HepG2 (cell line): ENCODE measurements around the gene SARS2. TPM values are rescaled to one million over a fixed set of nuclear protein-coding genes. Genes with fewer than 3 reads are reported as not detected.

Experiments used
- ATAC-seq: fragments of 200-7000 bp; cut with Tn5 transposase; 3 replicates; pipeline ENCODE4 v1.9.1; 2020; ENCODE audit warnings: mild to moderate bottlenecking, moderate library complexity
- BruUV-seq: library from RNA; stranded (reverse); fragments of 400-500 nt; replicated peaks from 2 replicates; lab custom pipeline; 2021; lab: Mats Ljungman, UMichigan
- CTCF ChIA-PET: fragments of 300-600 bp; formaldehyde crosslinking; extraction: SDS; loops from one replicate; lab custom pipeline; 2021; ENCODE audit warnings: low total read pairs, inconsistent platforms, low intra/inter-chr PET ratio; lab: Yijun Ruan, JAX
- POLR2A ChIA-PET: fragments of 350-600 bp; sonication (Branson Sonifier 250); formaldehyde crosslinking; loops from one replicate; lab custom pipeline; 2020; ENCODE audit warnings: antibody characterized with exemption, inconsistent platforms; lab: Yijun Ruan, JAX
- DNase-seq: peaks from one replicate; pipeline ENCODE4 v3.0.0-alpha.2; 2015; ENCODE audit warnings: low spot score
- FAIRE-seq: peaks from 3 replicates; lab custom pipeline; 2011; peaks lifted over from hg19 to GRCh38; lab: Jason Lieb, UNC
- H2AFZ ChIP-seq: one replicate; pipeline ENCODE4 v1.6.1; 2011; ENCODE audit warnings: low read length, inconsistent platforms
- H3K27ac ChIP-seq: fragments of 300-600 bp; 3 replicates; pipeline ENCODE4 v1.8.0; 2011; ENCODE audit warnings: mixed run types, mild to moderate bottlenecking, mixed read lengths, low read length, inconsistent platforms; ENCODE audit not compliant: insufficient read depth; ENCODE audit errors: extremely low read length
- H3K27me3 ChIP-seq, 2 experiments: fragments of 200-600 bp in 1 of 2; 2 replicates in 1 of 2; 3 replicates in 1 of 2; pipeline versions ENCODE4 v1.6.0 to v1.8.0; 2011; ENCODE audit warnings: low read length in 2 of 2, mild to moderate bottlenecking in 2 of 2, moderate library complexity in 2 of 2, inconsistent platforms in 1 of 2; ENCODE audit not compliant: insufficient read depth in 2 of 2, control insufficient read depth in 1 of 2
- H3K36me3 ChIP-seq, 2 experiments: fragments of 200-600 bp in 1 of 2; replicated peaks in 1 of 2; 2 replicates in 1 of 2; 3 replicates in 1 of 2; pipeline versions ENCODE4 v1.5.1 to v1.8.0; 2011; ENCODE audit warnings: low read length in 2 of 2, inconsistent platforms in 1 of 2; ENCODE audit not compliant: insufficient read depth in 2 of 2, control insufficient read depth in 1 of 2
- H3K4me1 ChIP-seq: 2 replicates; pipeline ENCODE4 v1.5.1; 2012; ENCODE audit warnings: low read length, inconsistent platforms; ENCODE audit not compliant: insufficient read depth
- H3K4me2 ChIP-seq: 2 replicates; pipeline ENCODE4 v1.6.0; 2011; ENCODE audit warnings: low read depth, low read length, inconsistent platforms
- H3K4me3 ChIP-seq, 3 experiments: fragments of 200-600 bp in 1 of 3; sonication (generic), shearing (Covaris generic) in 1 of 3; replicated peaks in 1 of 3; 2 replicates each; pipeline ENCODE4 v1.5.1; 2011 to 2016; ENCODE audit warnings: low read length in 3 of 3, inconsistent platforms in 2 of 3, low read depth in 2 of 3, mild to moderate bottlenecking in 2 of 3, control low read depth in 1 of 3, mixed read lengths in 1 of 3; ENCODE audit not compliant: insufficient read depth in 1 of 3
- H3K79me2 ChIP-seq: one replicate; pipeline ENCODE4 v1.6.1; 2011; ENCODE audit warnings: low read length, inconsistent platforms; ENCODE audit not compliant: insufficient read depth
- H3K9ac ChIP-seq: 2 replicates; pipeline ENCODE4 v1.6.0; 2011; ENCODE audit warnings: mild to moderate bottlenecking, low read depth, low read length, inconsistent platforms; ENCODE audit not compliant: insufficient read depth
- H3K9me3 ChIP-seq: 2 replicates; pipeline ENCODE4 v1.5.1; 2012; ENCODE audit warnings: mild to moderate bottlenecking, low read length
- H4K20me1 ChIP-seq: 2 replicates; pipeline ENCODE4 v1.6.0; 2011; ENCODE audit warnings: inconsistent platforms, mild to moderate bottlenecking, low read length, moderate library complexity; ENCODE audit not compliant: insufficient read depth
- AGO2 ChIP-seq: fragments of 200-400 bp; formaldehyde crosslinking; optimal IDR thresholded peaks from 2 replicates; pipeline ENCODE3; 2017; ENCODE audit warnings: mild to moderate bottlenecking, low read depth, low read length, moderate library complexity
- CBFB ChIP-seq: sonication (generic); formaldehyde crosslinking; IDR thresholded peaks from 2 replicates; pipeline ENCODE4 v1.4.0; 2020; ENCODE audit warnings: missing genetic modification reagents
- DR1 ChIP-seq: sonication (generic); formaldehyde crosslinking; IDR thresholded peaks from 2 replicates; pipeline ENCODE4 v1.8.0; 2021; ENCODE audit warnings: mild to moderate bottlenecking, missing genetic modification reagents, inconsistent platforms
- ETV6 ChIP-seq: sonication (generic); formaldehyde crosslinking; conservative IDR thresholded peaks from 2 replicates; pipeline ENCODE4 v1.4.0; 2020; ENCODE audit warnings: missing genetic modification reagents
- FOXA1 ChIP-seq, 2 experiments: fragments of 450-650 bp in 1 of 2; sonication (generic) in 1 of 2; formaldehyde crosslinking in 1 of 2; IDR thresholded peaks; 2 replicates each; pipeline versions ENCODE4 v1.4.0 to v1.6.1; 2016 to 2020; ENCODE audit warnings: missing genetic modification reagents in 1 of 2
- ISX ChIP-seq: sonication (generic); formaldehyde crosslinking; conservative IDR thresholded peaks from 2 replicates; pipeline ENCODE4 v1.5.0; 2020; ENCODE audit warnings: missing genetic modification reagents
- KLF12 ChIP-seq: sonication (generic); formaldehyde crosslinking; IDR thresholded peaks from 2 replicates; pipeline ENCODE4 v1.4.0; 2020; ENCODE audit warnings: missing genetic modification reagents, borderline replicate concordance
- SATB2 ChIP-seq: sonication (generic); formaldehyde crosslinking; IDR thresholded peaks from 2 replicates; pipeline ENCODE4 v1.5.0; 2020; ENCODE audit warnings: missing genetic modification reagents
- ZBTB33 ChIP-seq: sonication (generic); formaldehyde crosslinking; IDR thresholded peaks from 2 replicates; pipeline ENCODE4 v1.4.0; 2020; ENCODE audit warnings: missing genetic modification reagents
- ZBTB34 ChIP-seq: sonication (generic); formaldehyde crosslinking; IDR thresholded peaks from 2 replicates; pipeline ENCODE4 v1.8.0; 2022; ENCODE audit warnings: mild to moderate bottlenecking, missing genetic modification reagents
- ZBTB42 ChIP-seq: sonication (generic); formaldehyde crosslinking; IDR thresholded peaks from 2 replicates; pipeline ENCODE4 v1.5.0; 2020; ENCODE audit warnings: mild to moderate bottlenecking, missing genetic modification reagents
- ZNF280D ChIP-seq: sonication (generic); formaldehyde crosslinking; IDR thresholded peaks from 2 replicates; pipeline ENCODE4 v1.5.1; 2020; ENCODE audit warnings: mild to moderate bottlenecking, missing genetic modification reagents
- ZNF3 ChIP-seq: IDR thresholded peaks from 2 replicates; pipeline ENCODE4 v1.7.0; 2017; ENCODE audit warnings: inconsistent platforms
- ZNF557 ChIP-seq: sonication (generic); formaldehyde crosslinking; IDR thresholded peaks from 2 replicates; pipeline ENCODE4 v1.4.0; 2020; ENCODE audit warnings: missing genetic modification reagents
- ZNF615 ChIP-seq: sonication (generic); formaldehyde crosslinking; IDR thresholded peaks from 2 replicates; pipeline ENCODE4 v1.5.0; 2020; ENCODE audit warnings: mild to moderate bottlenecking, missing genetic modification reagents, borderline replicate concordance
- ZNF674 ChIP-seq: sonication (generic); formaldehyde crosslinking; IDR thresholded peaks from 2 replicates; pipeline ENCODE4 v1.5.0; 2020; ENCODE audit warnings: low read depth, mild to moderate bottlenecking, missing genetic modification reagents
- ZNF678 ChIP-seq: sonication (generic); formaldehyde crosslinking; IDR thresholded peaks from 2 replicates; pipeline ENCODE4 v1.4.0; 2020; ENCODE audit warnings: mild to moderate bottlenecking, missing genetic modification reagents
- ZNF746 ChIP-seq: sonication (generic); formaldehyde crosslinking; IDR thresholded peaks from 2 replicates; pipeline ENCODE4 v1.8.0; 2022; ENCODE audit warnings: mild to moderate bottlenecking, missing genetic modification reagents
- WGBS: methylation state at CpG from one replicate; pipeline ENCODE4 v1.1.6; 2017; ENCODE audit warnings: low lambda C conversion rate; 5-methylcytosine and 5-hydroxymethylcytosine counted together
- in situ Hi-C: cut with HindIII; loops from 2 replicates; pipeline ENCODE4 v1.10.0; 2017; ENCODE audit warnings: low pct_unique_long_range_greater_than_20kb; ENCODE audit not compliant: extremely low pct_ligation_motif_present
- intact Hi-C: fragments of 100-400 bp; cut with micrococcal nuclease; formaldehyde crosslinking; loops from one replicate; pipeline ENCODE4 v1.10.0; 2022; ENCODE audit not compliant: unreplicated experiment
- polyA plus RNA-seq, 8 experiments: library from polyadenylated mRNA; depleted of rRNA in 3 of 8; stranded (reverse) in 7 of 8; unstranded in 1 of 8; fragments of >200 nt; fragmentation: Illumina TruSeq in 4 of 8; extraction: Trizol in 4 of 8; gene quantifications; 2 replicates each; pipeline versions ENCODE4 v1.2.1 to v1.2.3, GENCODE V29; 2011 to 2016; ENCODE audit warnings: low read depth in 4 of 8, missing spikeins in 1 of 8, mixed read lengths in 1 of 8; ENCODE audit not compliant: insufficient read depth in 1 of 8
- total RNA-seq, 5 experiments: library from RNA; depleted of rRNA; stranded (reverse); fragments of >200 nt; fragmentation: Illumina TruSeq; extraction: Trizol; gene quantifications; 2 replicates each; pipeline ENCODE4 v1.2.3, GENCODE V29; 2016; ENCODE audit warnings: low read depth in 1 of 5

The SARS2 gene
- total and polyA plus RNA-seq, 2 of the 13 experiments (the other 11 are each of a cell fraction or from before 2014, with no cell fraction given): 40.0 to 48.6 TPM

GRCh38 chr19:38888876-38889275, 41.7 kb downstream of the SARS2 start:
- Histone ChIP-seq H3K27ac (no peak overlapping the region), H3K9me3 (no peaks in the 10 kb centered on the region), H3K36me3 (peaks cover 0 to 2% of the 10 kb centered on the region in 2 experiments; a peak in 3 of 5 replicates), H3K27me3 (no peaks in the 10 kb centered on the region), H3K79me2 (no peaks in the 10 kb centered on the region), H3K4me3 (no peak overlapping the region), H3K4me2 (no peak overlapping the region), H3K9ac (no peak overlapping the region), H2AFZ (no peak overlapping the region), H3K4me1 (no peaks in the 10 kb centered on the region), H4K20me1 (no peaks in the 10 kb centered on the region)
- FAIRE-seq (no peak), ATAC-seq (no peak), DNase-seq (no peak)
- in situ Hi-C loops: no loop called here
- TF ChIP-seq ZNF557 (no peak), ZNF280D (no peak), ZNF678 (CRISPR knock-in tag) (no peak), ZBTB33 (CRISPR knock-in tag) (no peak), ZNF615 (CRISPR knock-in tag) (no peak), KLF12 (CRISPR knock-in tag) (no peak), ZNF3 (CRISPR knock-in tag) (no peak), ETV6 (CRISPR knock-in tag) (no peak), ISX (CRISPR knock-in tag) (no peak), ZBTB42 (CRISPR knock-in tag) (no peak), DR1 (CRISPR knock-in tag) (no peak), ZNF746 (CRISPR knock-in tag) (no peak), FOXA1 (IDR thresholded peaks at IDR 0.05) (no peak), FOXA1 (CRISPR knock-in tag; IDR thresholded peaks at IDR 0.05) (no peak), SATB2 (no peak), CBFB (CRISPR knock-in tag) (no peak), ZNF674 (CRISPR knock-in tag) (no peak), ZBTB34 (CRISPR knock-in tag) (no peak), AGO2 (no peak)
- no TSS peak for BruUV-seq
- 96% methylated on average over 17 of the region's 17 CpGs for WGBS
- ChIA-PET POLR2A (no interaction called here), CTCF (no interaction called here)
- intact Hi-C loops: no loop called here
